NCI-H774 (cell line): ENCODE data around the gene AP2S1.
"Not testable (repeated sequence)": the region's sequence is repeated elsewhere in the genome, so short reads cannot be mapped to it uniquely, and the experiment has no call there.

Experiments used
- DNase-seq: peaks from one replicate; lab custom pipeline; 2025; lab: John Stamatoyannopoulos, UW

AP2S1 gene

DNA sequence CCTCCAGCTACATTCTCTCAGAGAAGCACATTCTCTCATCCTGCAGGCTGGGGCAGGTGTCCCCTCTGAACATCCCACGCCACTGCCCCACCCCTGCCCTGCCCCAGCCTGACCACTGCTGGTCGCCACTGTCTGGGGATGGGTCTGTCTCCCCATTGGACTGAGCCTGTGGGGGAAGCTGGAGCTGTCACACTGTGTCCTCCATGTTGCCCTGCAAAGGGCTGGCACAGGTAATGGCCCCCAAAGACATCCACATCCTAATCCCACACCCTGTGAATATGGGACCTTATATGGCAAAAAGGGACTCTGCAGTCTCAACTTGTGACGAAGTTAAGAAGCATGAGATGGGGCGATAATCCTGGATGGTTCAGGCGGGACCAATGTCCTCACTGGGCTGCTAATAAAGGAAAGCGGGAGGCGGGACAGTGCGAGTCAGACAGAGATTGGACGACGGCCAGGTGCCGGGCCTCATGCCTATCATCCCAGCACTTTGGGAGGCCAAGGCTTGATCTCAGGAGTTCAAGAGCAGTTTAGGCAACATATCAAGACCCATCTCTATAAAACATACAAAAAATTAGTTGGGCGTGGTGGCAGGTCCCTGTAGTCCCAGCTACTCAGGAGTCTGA, 9.1 kb downstream of the AP2S1 start:
- no peak for DNase-seq

- peak; percentile 45 for DNase-seq
Measured at GRCh38 chr19:46840498-46840942, 10.1 kb downstream of the AP2S1 start.

DNA sequence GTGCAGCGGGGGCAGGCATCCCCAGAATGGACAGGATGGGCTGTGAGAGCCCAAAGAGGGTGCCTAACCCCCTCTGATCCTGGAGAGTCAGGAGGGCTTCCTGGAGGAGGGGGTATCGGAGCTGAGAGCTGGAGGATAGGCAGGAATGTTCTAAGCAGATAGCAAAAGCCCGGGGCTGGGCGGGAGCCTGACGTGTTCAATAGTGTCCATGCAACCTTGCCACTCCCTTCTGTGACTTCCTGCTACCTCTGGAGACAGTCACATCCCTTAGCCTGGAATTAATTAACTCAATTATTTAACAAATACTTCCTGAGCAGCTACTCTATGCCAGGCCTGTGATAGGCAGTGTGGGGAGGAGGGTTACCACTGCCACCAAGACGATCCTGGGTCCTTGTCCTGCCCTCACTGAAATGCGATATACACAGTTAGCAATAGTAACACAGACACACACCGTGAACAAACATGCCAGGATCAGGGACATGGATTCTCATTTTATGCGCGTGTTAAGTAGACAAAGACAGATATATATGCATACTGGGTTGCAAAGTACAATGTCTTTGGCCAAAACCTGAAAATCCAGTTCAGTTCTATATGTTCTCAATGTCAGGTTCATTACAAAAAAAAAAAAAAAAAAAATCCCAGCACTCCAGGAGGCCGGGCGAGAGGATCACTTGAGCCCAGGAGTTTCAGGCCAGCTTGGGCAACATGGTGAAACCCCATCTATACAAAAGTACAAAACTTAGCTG, 10.7 kb downstream of the AP2S1 start:
- no peak for DNase-seq

- no peak for DNase-seq
Measured at GRCh38 chr19:46838160-46838559, 12.5 kb downstream of the AP2S1 start.

DNA sequence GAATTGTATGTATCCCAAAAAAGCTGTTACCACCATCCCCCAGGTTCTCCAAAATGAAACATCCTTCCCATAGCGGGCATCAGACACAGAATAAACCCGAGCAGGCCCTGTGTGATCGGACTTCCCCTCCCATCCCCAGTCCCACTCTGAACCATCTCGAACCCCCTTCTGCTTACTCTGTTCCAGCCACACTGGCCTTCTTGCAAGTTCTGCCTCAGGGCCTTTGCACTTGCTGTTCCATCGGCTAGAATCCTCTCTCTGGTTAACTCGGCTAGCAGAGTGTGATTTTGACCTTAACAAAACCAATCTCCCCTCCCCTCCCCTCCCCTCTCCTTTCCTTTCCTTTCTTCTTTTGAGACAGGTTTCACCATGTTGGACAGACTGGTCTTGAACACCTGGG, 15.7 kb downstream of the AP2S1 start:
- no peak for DNase-seq

DNA sequence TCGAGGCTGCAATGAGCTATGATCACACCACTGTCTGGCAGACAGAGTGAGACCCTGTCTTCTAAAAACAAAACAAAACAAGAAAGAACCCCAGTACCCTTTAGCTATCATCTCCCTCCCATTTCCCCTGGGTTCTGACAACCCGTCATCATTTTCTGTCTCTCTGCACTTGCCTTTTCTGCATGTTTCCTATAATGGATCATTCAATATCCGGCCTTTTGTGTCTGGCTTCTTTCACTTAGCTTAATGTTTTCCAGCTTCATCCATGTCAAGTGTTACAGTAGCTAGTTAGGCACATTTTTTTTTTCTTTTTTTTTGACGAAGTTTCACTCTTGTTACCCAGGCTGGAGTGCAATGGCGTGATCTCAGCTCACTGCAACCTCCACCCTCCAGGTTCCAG, 16.5 kb downstream of the AP2S1 start:
- DNase-seq = no peak

- no peak for DNase-seq
Measured at GRCh38 chr19:46830864-46831263, 19.8 kb downstream of the AP2S1 start.

DNA sequence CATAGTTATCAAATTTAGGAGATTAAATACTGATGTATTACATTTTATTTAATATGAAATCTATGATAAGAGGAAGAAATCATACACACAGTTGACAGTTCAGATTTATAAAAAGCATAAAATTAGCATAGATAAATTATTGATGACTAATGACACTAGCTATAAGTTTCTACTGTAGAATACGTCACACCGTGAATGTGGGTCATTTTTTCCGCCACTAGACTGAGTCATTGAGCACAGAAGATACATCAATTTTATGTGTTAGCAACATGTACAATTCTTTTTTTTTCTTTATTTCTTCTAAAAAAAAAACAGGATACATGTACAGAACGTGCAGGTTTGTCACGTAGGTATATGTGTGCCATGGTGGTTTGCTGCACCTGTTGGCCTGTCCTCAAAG, 22.2 kb downstream of the AP2S1 start:
- no peak for DNase-seq

DNA sequence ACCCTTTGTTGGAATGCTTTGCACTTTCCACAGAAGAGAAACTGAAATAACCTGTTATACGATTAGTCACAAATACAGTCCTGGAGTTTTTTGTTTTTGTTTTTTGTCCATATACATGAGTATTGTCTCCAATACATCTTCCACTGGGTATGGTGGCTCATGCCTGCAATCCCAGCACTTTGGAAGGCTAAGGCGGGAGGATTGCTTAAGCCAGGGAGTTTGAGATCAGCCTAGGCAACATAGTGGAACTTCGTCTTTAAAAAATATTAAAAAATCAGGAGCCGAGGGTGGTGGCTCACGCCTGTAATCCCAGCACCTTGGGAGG, 25.0 kb downstream of the AP2S1 start:
- DNase-seq = no peak

GRCh38 chr19:46824890-46825730, 25.5 kb downstream of the AP2S1 start:
- DNase-seq = no peak

DNA sequence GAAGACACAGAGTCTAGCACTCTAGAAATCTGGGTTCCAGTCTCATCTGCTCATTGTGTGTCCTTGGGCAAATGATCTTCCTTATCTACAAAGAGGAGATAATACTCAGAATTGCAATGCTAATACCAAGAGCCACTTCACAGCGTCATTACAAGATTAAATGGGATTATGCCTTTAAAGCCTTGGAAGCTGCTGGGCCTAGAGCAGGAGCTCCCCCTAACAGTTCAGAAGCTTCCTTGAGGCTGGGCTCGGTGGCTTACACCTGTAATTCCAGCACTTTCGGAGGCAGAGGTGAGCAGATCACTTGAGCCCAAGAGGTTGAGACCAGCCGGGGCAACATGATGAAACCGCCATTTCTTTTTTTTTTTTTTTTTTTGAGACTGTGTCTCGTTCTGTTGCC, 27.6 kb downstream of the AP2S1 start:
- DNase-seq = no peak

DNA sequence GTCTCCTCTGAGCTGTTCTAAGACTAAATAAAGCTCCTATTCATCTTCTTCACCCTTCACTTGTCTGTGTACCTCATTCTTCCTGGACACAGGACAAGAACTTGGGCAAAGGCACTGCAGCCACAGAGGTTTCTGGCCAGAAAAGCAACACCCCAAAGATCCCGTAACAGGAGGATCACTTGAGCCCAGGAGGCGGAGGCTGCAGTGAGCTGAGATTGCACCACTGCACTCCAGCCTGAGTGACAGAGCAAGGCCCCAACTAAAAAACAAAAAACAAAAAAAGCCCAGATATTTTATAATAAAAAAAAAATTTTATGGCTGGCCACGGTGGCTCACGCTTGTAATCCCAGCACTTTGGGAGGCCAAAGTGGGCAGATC, 28.2 kb downstream of the AP2S1 start:
- not testable (repeated sequence) for DNase-seq

- no peak for DNase-seq
Measured at GRCh38 chr19:46821512-46822409, 28.9 kb downstream of the AP2S1 start.

- no peak for DNase-seq
Measured at GRCh38 chr19:46818812-46819211, 31.8 kb downstream of the AP2S1 start.

DNA sequence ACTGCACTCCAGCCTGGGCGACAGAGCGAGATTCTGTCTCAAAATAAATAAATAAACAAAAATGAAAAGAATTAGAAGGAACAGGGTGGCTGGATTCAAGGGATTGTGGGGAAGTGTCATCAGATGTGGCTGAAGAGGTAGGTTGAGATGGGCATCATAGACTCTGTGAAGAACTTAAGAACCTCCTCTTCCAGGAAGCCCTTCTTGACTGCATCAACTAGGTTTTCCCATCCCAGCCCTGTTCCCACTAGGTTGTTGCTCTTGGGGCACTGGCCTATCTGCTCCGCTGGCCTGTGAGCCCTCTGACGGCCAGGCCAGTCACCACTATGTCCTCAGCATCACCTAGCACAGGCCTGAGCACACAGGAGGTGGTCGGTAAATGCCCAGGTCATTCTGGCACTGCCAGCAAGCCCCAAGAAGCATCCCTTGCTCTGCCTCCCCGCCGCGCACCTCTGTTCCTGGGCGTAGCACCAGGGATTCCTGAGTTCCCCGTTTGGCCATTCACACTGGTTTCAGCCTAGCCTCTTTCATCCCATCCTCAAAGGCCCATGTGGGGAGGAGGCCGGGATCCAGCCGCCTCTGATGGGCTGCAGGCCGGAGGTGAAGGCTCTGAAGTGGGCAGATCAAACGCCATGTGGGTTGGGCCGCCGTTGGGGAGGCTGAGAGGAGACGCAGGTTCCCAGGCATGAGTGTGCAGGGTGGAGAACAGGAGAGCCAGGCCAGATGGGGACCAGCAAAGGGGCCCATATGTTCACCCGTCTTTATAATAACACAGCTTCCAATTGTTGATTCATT, 34.6 kb downstream of the AP2S1 start:
- DNase-seq = no peak

DNA sequence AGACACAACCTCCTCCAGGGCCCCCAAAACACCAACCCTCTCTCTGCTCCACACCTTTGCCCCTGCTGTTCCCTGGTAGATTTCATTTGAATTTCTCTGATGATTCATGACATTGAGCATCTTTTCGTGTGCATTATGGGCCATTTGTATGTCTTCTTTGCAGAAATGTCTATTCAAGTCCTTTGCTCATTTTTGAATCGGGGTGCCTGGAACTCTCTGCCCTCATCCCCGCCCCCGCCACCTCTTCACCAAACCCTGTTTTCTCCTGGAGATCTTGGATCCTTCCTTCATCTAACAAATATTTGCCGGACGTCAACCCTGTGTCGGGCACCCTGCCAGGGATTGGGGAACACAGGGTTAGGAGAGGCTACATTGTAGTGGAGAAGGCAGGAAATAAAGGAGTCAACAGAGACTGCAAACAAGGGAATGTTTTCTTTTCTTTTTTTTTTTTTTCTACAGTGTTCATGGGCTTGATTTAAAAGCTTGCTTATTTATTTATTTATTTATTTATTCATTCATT, 36.7 kb downstream of the AP2S1 start:
- peak; percentile 69 for DNase-seq

DNA sequence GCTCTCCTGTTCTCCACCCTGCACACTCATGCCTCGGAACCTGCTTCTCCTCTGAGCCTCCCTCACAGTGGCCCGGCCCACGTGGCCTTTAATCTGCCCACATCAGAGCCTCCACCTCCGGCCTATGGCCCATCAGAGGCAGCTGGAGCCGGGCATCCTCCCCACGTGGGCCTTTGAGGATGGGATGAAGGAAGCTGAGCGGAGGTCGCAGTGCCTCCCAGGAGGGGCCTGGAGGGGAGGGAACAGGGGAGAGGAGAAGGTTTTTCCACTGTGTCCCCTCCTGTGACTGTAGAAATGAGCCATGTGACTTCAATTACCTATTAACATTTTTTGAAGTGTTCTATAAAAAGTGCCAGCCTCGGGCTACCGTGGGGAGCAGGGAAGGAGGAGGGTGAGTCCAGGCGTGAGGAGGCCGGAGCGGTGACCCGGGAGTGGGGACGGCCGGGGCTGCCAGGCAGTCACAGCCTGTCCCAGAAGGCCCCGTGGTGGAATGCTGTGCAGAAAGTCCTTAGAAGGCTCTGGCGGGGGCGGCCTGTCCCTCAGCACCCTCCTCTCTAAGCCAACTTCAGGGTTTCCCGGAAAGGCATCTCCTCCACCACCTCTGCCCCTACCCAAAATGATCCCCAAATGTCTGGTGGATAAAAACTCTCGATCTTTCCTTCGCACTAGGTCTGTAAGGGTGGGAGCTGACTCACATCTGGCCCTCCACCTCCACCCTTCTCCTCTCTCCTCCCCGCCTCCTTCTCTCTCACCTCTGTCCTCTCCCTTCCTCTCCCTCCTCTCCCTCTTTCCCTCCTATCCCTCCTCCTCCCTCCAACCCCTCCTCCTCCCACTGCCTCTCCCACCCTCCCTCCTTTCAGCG, 37.4 kb downstream of the AP2S1 start:
- DNase-seq = no peak

DNA sequence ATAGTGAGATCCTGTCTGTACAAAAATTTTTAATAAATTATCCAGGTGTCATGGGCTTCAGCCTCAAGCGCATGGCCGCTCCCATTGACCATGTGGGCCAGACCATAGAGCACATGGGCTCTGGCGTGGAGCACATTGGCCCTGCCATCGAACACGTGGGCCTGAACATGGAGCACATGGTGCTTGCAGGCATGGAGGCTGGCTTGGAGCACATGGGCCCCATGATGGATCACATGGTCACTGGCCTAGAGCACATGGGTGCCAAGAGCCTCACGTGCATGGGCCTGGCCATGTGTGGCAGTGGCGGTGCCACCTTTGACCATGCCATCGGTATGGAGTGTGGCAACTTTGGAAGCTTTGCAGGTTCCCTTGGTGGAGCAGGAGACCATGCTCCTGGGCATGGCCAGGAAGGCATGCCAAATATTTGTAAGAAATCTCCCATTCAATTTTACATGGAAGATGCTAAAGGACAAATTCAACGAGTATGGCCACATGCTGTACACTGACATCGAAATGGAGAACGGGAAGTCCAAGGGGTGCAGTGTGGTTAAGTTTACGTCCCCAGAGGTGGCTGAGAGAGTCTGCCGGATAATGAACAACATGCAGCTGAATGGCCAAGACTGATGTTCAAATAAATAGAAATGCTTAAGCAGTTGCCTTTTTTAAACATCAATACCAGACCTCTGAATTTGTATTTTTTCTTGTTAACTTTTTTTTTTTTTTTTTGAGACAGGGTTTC, 40.9 kb downstream of the AP2S1 start:
- no peak for DNase-seq

DNA sequence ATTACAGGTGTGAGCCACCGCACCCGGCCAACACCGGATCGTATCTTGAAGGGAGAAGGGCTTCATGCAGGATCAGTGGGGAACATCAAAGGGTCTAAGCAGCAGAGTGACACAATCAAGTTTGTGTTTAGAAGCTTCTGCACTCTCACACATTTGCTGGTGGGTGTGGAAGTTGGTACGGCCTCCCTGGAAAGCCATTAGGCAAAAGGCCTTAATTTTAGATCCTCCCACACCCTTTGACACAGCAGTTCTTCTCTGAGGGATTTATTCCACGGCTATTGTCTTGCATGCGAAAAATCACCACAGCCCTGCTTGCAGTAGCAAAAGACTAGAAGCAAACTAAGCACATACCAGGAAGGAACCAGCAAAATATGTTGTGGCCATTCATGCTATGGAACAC, 44.0 kb downstream of the AP2S1 start:
- no peak for DNase-seq
